Type B pancreatic cell (in vitro differentiated cells): ENCODE measurements around the gene SNORC. TPM values are rescaled to one million over a fixed set of nuclear protein-coding genes. Genes with fewer than 3 reads are reported as not detected.

Experiments used
- DNase-seq: peaks from one replicate; pipeline ENCODE4 v3.0.0; 2021; ENCODE audit warnings: mixed read lengths; ENCODE audit not compliant: unreplicated experiment; ENCODE audit errors: extremely low spot score
- H3K27ac Mint-ChIP-seq: 2 replicates; pipeline ENCODE4 v1.8.0; 2021; ENCODE audit warnings: mild to moderate bottlenecking, mixed read lengths
- H3K27me3 Mint-ChIP-seq: 2 replicates; pipeline ENCODE4 v1.8.0; 2021; ENCODE audit warnings: mixed read lengths
- H3K36me3 Mint-ChIP-seq: 2 replicates; pipeline ENCODE4 v1.8.0; 2021; ENCODE audit warnings: mixed read lengths
- H3K4me1 Mint-ChIP-seq: one replicate; pipeline ENCODE4 v1.8.0; 2021; ENCODE audit warnings: mixed read lengths; ENCODE audit not compliant: unreplicated experiment
- H3K4me3 Mint-ChIP-seq: 2 replicates; pipeline ENCODE4 v1.8.0; 2021; ENCODE audit warnings: mild to moderate bottlenecking, mixed read lengths
- H3K9me3 Mint-ChIP-seq: 2 replicates; pipeline ENCODE4 v1.8.0; 2021; ENCODE audit warnings: mixed read lengths
- total RNA-seq: library from RNA; stranded (reverse); gene quantifications from 2 replicates; pipeline ENCODE4 v1.2.1, GENCODE V29; 2021; ENCODE audit warnings: low replicate concordance
- TF ChIP-seq, protein P1 (sequence below): fragments of 200-600 bp; sonication (generic); conservative IDR thresholded peaks from 2 replicates; pipeline ENCODE4 v1.5.0; 2021; ENCODE audit warnings: antibody characterized with exemption, mild to moderate bottlenecking

The SNORC gene
- total RNA-seq, 1 donor from 2014 or later, result 7.1 TPM

DNA sequence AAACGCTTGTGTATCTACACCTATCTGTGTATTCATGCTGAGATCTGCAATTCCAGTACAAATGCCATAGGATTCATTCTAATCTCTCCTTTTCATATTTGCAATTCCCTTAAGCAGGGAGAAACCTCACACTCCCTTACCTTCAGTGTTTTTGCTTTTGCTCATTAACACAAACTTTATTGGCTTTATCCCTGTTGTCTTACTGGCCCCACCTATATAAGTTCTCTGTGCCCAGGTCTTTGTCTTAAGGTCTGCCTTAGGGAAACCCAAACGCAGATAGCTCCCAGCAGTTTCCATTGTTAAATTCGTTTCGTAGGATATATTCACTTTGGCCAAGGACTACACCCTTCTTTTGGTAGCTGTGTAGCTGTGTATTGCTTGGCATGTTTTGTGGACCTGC is 4.0 kb upstream of the SNORC start:
- no peaks in the 10 kb centered on the region for H3K9me3 Mint-ChIP-seq
- H3K27me3 Mint-ChIP-seq, result no peaks in the 10 kb centered on the region
- TF ChIP-seq, protein P1, sequence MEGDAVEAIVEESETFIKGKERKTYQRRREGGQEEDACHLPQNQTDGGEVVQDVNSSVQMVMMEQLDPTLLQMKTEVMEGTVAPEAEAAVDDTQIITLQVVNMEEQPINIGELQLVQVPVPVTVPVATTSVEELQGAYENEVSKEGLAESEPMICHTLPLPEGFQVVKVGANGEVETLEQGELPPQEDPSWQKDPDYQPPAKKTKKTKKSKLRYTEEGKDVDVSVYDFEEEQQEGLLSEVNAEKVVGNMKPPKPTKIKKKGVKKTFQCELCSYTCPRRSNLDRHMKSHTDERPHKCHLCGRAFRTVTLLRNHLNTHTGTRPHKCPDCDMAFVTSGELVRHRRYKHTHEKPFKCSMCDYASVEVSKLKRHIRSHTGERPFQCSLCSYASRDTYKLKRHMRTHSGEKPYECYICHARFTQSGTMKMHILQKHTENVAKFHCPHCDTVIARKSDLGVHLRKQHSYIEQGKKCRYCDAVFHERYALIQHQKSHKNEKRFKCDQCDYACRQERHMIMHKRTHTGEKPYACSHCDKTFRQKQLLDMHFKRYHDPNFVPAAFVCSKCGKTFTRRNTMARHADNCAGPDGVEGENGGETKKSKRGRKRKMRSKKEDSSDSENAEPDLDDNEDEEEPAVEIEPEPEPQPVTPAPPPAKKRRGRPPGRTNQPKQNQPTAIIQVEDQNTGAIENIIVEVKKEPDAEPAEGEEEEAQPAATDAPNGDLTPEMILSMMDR, result no peak
- no peak for DNase-seq
- H3K36me3 Mint-ChIP-seq, result peaks cover 5% of the 10 kb centered on the region
- H3K4me1 Mint-ChIP-seq, result peaks cover 3% of the 10 kb centered on the region
- no peak overlapping the region for H3K4me3 Mint-ChIP-seq
- peak overlapping the region; percentile 33 for H3K27ac Mint-ChIP-seq

DNA sequence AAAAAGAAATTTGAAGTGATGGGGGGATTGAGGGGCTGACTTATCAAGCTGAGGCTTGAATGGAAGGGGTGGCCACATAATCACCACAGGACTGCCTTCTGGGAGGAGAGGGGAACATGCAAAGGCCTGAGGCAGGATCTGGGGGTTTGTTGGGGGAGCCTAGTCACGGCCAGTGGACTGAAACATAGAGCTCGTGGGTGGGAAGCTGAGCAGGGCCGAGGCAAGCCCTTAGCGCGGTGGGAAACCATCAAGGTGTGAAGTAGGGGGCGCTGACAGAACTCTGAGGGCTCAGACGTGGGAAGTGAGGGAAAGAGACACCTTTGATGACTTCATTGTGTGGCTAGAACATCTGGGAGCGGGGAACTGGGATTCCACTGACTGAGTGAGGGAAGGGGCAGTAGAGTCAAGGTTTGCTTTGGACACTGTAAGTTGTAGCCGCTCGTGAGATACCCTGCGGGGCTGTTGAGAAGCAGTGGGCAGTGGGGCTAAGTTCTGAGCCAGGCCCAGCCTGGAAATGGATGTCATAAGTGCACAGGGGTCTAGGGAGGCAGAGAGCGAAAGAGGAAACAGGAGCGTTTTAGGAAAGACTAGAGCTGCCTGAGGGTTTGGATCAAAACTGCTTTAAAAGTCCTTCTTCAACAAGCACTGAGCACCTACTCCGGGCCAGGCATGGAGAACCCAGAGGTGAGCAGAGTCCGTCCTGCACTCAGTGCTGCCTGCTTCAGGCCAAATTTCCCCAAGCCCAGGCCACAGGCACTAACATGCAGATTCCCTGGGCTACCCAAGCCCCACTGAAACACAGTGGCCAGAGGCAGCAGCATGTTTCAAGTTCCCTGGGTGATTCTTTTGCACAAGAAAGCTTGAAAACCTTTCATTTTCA is 686 bp upstream of the SNORC start:
- no peak for DNase-seq
- no peaks in the 10 kb centered on the region for H3K36me3 Mint-ChIP-seq
- no peaks in the 10 kb centered on the region for H3K27me3 Mint-ChIP-seq
- no peaks in the 10 kb centered on the region for H3K9me3 Mint-ChIP-seq
- no peak overlapping the region for H3K4me3 Mint-ChIP-seq
- peak overlapping the region; percentile 39 for H3K27ac Mint-ChIP-seq
- TF ChIP-seq, protein P1, result no peak
- H3K4me1 Mint-ChIP-seq, result peaks cover 4% of the 10 kb centered on the region

DNA sequence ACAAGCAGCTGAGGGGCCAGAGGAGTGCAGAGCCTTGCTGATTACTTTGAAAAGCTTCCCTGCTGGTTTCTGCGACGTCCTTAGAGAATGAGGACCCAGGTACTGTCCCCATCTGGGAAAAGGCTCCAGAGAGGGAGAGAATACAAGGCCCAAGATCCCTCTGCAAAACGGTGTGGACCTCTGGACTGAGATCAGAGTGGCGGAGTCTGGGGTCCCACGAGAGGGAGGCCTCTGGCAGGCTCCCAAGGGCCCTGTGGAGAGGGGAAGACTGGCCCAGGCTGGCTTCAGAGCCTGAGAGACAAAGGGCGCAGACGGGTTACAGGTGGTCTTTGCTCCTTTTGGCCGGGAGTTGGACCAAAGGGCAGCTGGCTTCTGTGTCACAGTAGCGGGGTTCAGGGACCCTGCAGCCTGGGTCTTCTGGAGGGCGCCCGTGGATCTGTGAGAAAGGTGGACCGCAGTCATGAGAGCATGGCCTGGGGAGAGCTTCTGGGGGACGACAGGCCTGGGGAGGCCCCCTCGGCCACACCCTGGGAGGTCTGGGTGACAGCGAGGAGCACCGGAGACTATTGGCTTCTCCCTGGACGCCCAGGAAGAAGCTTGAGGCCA is 805 bp downstream of the SNORC start:
- Mint-ChIP-seq H3K9me3 (no peaks in the 10 kb centered on the region), H3K4me3 (no peak overlapping the region), H3K27me3 (peaks cover 9% of the 10 kb centered on the region), H3K4me1 (peaks cover 4% of the 10 kb centered on the region), H3K36me3 (no peaks in the 10 kb centered on the region), H3K27ac (no peak overlapping the region)
- TF ChIP-seq, protein P1, result no peak
- DNase-seq, result peak; percentile 60

DNA sequence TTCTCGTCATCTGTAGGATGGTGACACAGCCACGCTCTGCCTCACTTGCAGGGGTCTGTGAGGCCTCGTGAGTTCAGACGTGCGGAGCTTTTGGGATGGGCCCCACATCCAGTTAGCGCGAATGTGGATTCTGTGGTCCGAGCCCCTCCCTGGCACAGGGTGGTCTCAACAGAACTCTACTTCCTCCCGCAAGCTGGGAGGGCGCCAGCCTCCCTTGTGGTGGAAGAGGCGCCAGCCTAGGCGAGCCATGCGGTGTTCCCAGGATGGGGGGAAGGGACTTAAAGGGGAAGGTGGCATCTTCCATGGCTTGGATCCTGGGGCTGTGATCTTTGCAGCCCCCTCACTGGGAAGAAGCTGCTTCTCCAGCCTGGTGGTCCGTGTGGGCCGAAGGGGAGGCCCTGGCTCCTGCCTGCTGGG is 1.4 kb downstream of the SNORC start:
- no peak overlapping the region for H3K27ac Mint-ChIP-seq
- H3K27me3 Mint-ChIP-seq, result peaks cover 9% of the 10 kb centered on the region
- H3K4me3 Mint-ChIP-seq, result no peak overlapping the region
- H3K36me3 Mint-ChIP-seq, result no peaks in the 10 kb centered on the region
- TF ChIP-seq, protein P1, result no peak
- H3K9me3 Mint-ChIP-seq, result no peaks in the 10 kb centered on the region
- H3K4me1 Mint-ChIP-seq, result peaks cover 4% of the 10 kb centered on the region
- peak; percentile 57 for DNase-seq

DNA sequence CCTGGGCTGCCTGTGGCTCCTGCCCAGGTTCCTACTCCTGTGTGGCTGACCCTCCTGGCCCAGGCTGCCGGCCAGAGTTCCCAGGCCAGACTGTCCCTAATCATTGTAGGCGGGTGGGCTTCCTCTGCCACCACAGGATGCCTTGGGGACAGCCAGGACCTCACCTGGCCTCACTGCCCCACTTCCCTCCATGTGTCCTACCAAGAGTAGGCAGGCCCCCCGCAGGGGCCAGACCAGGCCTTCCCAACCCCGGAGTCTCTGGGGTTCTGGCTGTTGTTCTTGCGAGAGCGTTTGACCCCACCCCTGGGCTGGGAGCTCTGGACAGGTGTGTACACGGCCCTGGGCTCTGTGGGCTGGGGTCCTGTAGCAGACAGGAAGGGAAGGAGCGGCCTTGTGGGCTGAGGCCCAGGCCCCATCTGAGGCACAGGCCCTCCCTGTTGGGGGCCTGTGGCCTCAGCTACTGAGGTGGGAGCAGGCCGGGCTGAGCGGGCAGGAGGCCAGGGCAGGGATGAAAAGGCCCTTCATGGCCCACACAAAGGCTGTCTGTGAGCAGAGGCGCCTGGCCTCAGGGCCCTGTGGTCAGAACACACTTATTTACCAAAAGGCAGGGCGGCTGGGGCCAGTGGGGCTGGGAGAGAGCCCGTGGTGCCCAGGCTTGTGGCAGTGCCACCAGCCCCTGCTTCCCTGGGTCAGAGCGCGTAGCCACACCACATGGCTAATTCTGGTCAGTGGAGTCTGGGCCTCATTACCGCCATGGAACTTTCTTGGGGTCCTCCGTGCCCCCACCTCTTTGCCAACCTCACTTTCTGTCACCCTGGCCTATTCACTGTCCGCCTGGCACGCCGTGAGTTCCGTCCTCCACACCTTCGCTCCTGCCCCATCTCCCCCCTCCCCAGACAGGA is 2.0 kb downstream of the SNORC start:
- DNase-seq, result peak; percentile 65
- Mint-ChIP-seq H3K27me3 (peaks cover 9% of the 10 kb centered on the region), H3K4me1 (peaks cover 4% of the 10 kb centered on the region), H3K4me3 (no peak overlapping the region), H3K36me3 (no peaks in the 10 kb centered on the region), H3K27ac (peak overlapping the region; percentile 41), H3K9me3 (no peaks in the 10 kb centered on the region)
- TF ChIP-seq, protein P1, result no peak
